ENCODE results near the gene FBF1.
"Not testable (repeated sequence)": the region's sequence is repeated elsewhere in the genome, so short reads cannot be mapped to it uniquely, and the experiment has no call there.

Gene FBF1, protein sequence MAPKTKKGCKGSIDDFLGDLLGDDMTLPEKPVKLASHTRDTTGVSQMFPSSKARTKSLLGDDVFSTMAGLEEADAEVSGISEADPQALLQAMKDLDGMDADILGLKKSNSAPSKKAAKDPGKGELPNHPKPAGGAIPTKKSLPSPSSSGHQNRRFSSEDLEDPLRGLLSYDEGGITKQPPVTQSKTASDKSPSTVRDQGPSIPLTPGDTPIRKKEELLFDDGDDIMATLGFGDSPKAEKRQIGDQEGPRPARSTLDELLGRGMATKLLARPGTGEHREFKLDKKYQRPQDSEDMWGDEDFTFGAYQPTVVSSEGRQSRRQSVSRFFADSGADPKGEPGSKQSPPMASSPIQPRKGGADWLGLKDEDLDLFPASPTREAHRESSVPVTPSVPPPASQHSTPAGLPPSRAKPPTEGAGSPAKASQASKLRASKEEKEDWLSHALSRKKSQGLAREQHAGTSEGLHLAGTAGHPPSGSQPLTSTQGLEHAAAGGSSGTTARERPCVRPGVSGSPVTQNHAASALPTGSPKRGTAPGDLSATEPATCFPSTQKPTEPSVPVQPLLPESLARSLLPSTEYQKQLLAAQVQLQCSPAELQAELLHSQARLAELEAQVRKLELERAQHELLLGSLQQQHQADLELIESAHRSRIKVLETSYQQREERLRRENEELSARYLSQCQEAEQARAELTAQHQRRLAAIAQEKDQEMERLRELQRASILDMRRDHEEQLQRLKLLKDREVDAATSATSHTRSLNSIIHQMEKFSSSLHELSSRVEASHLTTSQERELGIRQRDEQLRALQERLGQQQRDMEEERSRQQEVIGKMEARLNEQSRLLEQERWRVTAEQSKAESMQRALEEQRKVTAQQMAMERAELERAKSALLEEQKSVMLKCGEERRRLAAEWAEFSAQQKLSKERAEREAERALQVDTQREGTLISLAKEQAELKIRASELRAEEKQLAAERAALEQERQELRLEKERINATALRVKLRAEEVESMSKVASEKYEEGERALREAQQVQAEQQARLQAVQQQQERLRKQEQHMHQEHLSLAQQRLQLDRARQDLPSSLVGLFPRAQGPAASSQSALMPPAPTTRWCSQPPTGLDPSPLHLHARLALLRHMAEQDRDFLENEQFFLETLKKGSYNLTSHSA

DNA sequence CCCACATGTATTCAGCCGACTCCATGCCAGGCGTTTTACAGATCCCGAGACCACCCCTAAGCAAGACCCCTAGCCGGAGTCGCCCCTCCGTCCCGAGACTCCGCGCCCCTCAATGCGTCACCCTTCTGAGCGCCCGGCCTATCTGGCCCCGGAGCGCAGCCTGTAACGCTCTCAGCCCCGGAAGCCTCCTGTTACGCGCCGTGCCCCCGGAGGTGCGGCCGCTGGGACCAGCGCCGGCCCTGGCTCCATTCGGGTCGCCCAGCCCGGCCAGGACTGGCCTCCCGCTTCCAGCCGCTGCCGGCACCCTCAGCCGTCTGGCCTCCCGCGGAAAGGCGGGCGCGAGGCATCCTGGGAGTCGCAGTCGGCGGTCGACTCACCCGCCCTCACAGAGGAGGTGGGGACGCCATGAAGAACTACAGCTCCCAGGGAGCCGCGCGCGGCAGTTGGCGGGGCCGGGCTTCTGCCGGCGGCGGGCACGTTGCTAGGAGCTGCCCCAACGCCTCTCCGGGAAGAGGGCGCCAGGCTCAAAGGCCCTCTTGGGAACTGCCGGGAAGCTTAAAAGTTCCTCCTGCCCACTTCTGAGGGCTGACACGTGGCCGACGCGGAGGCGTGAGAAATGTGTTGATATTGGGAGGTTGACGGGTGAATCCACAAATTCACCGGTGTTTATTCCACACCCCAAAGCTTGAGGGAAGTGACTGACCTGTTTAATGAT lies at the start of gene FBF1:
Gene FBF1, minus strand, starts transcription at position 316 of the 715 bp plus-strand sequence. CDS start 2,893 bp downstream, outside the sequence.
- DNase-seq: peak; percentile 96

DNA sequence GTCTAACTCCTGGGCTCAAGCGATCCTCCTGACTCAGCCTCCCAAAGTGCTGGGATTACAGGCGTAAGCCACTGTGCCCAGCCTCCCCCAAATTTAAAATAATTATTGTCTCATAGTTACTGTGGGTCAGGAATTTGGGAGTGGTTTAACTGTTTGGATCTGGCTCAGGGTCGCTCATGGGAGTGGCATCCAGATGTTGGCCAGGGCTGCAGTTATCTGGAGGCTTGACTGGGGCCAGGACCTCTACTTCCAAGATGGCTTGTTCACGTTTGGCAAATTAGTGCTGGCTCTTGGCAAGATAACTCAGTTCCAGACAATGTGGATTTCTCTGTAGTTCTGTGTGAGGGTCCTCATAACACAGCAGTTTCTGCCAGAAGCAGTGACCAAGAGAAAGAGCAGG lies 46.2 kb upstream of the FBF1 start:
- no peak for DNase-seq

DNA sequence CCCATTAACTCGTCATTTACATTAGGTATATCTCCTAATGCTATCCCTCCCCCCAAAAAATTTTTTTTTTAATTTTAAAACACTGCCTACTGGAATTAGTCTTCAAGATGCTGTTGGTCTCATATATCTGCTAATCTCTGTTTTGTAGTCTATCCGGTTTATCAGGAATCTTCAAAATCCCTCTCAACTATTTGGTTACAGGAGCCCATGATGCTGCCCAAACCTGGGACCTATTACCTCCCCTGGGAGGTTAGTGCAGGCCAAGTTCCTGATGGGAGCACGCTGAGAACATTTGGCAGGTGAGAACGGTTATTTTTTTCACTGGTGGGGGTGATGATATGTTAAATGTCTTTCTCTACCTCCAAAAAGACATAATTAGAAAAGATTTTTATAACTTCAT lies 45.1 kb upstream of the FBF1 start:
- DNase-seq: no peak

DNA sequence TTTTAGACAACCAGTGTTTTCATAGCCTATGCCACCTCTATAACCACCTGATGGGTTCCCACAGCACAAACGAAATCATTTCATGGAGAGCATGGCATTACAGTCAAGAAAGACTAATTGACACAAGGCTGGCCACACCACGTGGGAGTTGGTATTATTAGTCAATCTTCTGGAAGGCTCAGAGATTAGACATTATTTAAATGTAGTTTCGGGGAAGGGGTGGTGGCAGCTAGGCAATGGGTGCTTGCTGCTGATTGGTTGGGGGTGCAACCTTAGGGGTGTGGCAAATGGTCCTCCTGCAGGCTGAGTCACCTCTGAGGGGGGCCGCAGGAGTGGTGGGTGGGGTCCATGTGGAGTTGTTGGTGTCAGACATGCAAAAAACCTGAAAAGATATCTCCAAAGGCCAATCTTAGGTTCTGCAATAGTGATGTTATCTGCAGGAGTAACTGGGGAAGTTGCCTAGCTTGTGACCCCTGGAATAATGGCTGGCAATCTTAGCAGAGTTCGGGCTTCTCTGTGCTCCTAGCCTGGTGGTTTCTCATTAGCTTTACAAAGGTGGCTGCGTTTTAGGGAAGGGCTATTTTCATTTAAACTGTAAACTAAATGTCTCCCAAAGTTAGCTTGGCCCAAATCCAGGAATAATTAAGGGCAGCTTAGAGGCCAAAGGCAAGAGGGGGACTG lies 42.8 kb upstream of the FBF1 start:
- DNase-seq: peak; percentile 58

DNA sequence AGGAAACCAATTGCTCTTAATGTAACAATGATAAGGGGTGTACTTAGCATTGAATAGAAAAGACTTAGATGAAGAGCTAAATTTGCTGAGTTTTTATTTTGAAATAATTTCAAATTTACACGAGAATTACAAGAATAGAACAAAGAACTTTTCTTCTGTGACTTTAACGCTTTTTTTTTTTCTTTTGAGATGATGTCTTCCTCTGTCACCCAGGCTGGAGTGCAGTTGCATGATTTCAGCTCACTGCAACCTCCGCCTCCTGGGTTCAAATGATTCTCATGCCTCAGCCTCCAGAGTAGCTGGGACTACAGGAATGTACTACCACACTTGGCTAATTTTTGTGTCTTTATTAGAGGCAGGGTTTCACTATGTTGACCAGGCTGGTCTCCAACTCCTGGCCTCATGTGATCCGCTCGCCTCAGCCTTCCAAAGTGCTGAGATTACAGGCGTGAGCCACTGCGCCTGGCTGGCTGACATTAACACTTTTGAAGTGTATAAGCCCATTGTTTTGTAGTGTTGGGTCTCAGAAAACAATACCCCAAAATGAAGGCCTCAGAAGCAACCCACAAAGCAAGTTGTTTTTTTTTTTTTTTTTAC lies 40.3 kb upstream of the FBF1 start:
- DNase-seq: no peak

DNA sequence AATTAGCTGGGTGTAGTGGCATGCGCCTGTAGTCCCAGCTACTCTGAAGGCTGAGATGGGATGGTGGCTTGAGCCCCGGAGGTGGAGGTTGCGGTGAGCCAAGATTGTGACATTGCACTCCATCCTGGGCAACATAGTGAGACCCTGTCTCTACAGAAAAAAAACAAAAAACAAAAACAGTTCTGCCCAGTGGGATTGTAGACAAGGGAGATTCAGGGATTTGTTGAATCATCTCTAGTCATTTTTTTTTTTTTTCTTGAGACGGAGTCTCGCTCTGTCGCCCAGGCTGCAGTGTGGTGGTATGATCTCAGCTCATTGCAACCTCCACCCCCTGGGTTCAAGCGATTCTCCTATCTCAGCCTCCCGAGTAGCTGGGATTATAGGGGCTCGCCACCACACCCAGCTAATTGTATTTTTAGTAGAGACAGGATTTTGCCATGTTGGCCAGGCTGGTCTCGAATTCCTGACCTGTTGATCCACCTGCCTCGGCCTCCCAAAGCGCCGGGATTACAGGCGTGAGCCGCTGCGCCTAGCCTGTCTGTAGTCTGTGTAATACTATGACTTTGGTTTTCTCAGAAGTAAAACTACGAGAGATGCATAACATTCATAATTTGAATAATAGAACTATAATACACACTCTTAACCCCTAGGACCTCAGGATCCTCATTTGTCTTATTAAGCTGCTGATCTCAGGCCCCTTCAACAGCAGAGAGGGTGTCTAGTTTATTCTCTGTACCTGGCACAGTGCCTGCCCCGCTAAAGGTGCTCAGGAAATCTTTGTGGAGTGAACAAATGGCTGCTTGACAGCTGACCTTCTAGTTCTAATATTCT lies 39.6 kb upstream of the FBF1 start:
- no peak for DNase-seq

DNA sequence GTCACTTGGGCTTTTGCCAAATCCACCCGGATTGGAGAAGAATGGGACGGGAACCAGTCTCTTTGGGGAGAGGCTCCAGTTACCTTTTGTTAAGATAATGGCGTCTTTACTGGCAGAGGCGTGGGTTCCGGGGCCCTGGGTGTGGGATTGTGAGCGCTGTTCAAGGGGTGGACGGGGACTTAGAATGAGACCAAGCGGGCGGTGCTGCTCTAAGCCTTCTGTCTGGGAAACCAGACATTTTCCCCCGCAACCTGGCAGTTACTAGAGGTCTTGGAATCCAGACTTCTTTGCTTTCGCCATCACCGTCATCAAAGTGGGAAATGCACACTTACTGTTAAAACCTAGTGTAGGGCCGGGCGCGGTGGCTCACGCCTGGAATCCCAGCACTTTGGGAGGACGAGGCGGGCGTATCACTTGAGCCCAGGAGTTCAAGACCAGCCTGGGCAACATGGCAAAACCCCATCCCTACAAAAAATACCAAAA lies 38.9 kb upstream of the FBF1 start:
- DNase-seq: no peak

DNA sequence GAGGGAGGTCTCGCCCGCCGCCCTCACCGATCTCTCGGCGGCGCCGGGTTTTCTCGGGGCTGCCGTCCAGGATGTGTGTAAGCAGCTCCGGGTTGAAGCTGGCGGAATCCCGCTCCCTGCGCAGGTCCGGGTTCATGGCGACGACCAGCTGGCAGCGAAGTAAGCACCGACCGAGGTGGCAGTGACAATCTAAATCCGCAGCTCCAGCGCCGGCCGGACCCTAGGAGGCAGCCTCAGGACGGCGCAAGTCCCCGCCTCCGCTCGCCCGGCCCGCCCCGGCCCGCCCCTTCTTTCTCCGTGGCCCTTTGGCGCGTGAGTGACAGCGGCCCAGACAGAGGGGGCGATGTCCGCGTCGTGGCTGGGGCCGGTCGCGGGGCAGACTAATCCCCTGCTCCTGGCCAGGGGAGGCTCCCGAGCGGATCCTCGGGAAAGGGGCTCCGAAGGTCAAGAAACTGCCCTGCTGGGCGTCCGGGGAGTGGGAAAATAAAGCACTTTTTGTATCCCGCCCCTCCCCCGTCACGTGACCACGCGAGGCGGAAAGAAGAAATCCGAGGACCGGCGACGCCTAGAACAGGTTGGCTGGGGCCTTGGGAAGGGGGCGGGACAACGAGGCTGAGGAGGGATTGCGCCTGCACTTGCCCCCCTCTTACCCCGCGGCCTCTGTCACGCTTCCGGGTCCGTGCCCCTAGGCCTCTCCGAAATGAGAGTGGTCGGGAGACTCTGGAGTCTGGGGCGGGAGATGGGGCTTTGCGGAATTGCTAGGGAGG lies 38.3 kb upstream of the FBF1 start, which contains the start of the genes ACOX1 and TEN1:
Gene ACOX1, minus strand, starts transcription at position 229 of the 767 bp plus-strand sequence. Its CDS starts 93 bp downstream, at position 136.
Gene TEN1, plus strand, starts transcription at position 303 of the 767 bp plus-strand sequence. CDS start 6,953 bp downstream, outside the sequence.
- DNase-seq: peak; percentile 98

DNA sequence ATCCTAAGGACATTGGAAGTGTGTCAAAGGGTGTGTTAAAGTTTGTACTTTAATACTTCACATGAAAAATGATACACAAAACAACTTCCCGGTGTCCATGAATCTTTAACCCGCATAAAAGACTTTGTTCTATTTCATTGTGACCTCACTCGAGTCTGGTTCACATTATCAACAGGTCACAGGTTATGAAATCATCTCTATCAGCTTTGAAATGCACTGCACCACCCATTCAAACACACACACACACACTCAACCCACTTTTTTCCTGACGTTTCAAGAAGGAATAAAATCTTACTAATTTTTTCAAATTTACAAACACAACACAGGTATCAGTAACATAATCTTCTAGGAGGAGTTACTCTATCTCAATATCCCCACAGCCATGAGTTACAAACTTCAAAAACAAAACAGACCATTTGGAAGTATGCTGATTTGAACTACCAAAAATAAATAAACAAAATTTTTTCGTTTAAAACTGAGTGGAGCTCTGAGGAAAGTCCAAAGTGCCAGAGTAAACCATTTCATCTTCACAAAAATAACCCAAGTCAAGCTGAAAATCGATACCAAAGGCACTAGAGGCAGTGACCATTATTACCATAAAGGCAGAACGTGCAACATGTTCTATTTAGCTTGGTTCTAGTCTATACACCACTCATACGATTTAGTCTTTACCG lies 35.5 kb upstream of the FBF1 start:
- DNase-seq: no peak

DNA sequence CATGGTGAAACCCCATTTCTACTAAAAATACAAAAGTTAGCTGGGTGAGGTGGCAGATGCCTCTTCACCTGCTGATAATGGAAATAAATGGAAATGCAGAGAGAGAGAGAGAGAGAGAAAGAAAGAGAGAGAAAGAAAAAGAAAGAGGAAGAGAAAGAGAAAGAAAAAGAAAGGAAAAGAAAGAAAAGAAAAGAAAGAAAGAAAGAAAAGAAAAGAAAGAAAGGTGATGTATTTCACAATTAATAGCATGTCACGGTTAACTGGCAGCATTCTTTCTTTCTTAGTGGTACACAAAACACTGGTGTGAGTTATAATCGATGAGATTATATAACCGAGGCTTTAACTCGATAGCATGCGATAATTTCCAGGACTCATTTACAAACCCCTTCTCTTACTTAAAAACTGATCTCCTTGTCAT lies 34.9 kb upstream of the FBF1 start:
- DNase-seq: no peak

DNA sequence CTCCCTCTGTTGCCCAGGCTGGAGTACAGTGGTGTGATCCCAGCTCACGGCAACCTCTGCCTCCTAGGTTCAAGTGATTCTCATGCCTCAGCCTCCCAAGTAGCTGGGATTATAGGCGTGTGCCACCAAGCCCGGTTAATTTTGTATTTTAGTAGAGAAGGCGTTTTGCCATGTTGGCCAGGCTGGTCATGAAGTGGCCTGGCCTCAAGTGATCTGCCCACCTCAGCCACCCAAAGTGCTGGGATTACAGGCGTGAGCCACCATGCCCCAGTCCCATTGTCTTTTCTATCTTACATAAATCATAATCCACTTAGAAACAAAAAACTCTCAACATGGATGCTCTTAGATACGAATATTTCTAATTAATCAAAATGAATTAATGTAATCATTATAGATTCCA lies 34.3 kb upstream of the FBF1 start:
- DNase-seq: not testable (repeated sequence)

DNA sequence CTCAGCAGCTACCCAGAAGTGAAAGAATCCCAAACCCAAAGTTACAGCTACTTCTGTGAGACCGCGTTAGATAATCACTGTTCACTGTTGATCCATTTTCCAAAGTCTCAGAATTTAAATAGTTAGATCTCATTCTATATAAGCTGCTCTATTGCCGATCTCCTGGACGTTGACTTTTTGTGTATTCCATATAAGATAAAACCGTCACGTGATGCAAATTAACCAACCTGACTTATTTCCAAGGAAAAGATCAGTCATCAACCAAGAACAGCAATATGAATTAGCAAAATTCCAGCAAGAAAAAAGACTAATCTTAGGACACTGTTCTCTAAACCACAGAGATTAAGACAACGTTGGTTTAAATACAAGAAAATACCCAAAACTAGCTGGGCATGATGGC lies 29.8 kb upstream of the FBF1 start:
- no peak for DNase-seq

DNA sequence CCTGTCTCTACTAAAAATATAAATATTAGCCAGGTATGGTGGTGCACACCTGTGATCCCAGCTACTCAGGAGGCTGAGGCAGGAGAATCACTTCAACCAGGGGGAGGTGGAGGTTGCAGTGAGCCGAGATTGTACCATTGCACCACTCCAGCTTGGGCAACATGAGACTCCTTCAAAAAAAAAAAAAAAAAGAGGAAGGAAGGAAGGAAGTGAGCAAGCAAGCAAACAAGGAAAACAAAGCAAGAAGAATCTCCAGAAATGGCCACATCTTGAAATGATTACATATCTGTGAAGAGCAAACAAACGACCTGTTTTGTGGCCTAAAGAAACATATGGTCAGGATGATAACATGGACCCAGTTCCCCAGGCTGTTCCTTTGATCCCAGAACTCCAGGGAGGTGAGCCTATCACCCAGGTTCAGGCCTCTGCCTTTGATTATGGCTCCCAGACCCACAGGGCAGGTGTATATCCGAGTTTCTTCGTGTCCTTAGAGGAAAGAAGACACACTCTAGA lies 29.2 kb upstream of the FBF1 start:
- peak; percentile 47 for DNase-seq

DNA sequence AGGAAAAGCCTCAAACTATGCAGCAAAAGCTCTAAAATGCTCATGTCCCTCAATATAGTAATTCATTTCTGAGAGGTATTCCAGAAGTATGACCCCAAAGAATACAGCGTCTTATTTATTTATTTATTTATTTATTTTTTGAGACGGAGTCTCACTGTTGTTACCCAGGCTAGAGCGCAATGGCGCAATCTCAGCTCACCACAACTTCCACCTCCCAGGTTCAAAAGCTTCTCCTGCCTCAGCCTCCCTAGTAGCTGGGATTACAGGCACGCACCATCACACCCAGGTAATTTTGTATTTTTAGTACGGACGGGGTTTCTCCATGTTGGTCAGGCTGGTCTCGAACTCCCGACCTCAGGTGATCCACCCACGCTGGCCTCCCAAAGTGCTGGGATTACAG lies 28.2 kb upstream of the FBF1 start:
- DNase-seq: not testable (repeated sequence)

DNA sequence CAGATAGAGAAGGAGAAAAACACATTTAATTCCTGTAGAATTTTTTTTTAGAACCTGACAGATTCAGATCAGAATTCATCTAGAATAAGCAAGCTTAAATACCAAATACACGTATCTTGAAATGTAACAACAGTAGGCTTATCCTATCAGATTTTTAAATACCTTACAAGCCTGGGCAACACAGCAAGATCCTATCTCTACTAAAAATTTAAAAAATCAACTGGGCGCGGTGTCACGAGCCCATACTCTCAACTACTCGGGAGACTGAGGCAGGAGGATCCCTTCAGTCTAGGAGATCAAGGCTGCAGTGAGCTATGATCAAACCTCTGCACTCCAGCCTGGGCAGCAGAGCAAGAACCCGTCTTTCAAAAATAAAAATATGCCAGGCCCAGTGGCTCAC lies 24.6 kb upstream of the FBF1 start:
- no peak for DNase-seq

DNA sequence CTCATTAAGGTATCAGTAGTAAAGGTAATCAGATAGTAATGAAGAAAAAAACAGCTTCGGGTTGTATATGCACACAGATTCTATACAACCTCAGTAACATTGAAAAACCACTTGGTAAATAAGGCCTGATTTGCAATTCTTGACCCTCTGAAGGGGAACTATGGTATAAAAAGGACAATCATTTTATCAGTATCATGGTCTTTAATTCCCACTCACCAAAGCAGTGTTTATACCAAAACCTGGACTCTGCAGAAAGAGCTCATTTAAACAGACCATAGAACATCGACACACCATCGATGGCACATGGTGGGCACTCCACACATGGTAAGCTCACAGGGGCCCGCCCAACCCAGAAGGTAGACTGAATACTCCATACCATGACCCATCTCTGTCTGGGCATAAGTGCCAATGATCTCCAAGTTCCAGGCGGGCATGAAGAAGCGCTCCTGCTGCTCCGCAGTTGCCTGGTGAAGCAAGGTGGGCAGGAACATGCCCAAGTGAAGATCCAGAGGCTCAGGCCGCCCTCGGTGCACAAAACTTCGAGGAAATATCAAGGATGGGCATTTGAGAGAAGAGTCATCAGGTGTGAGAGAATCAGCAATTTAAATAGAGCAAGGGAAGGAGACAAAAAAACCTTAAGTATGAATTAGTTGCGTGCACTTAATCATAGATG lies 19.1 kb upstream of the FBF1 start:
- no peak for DNase-seq

DNA sequence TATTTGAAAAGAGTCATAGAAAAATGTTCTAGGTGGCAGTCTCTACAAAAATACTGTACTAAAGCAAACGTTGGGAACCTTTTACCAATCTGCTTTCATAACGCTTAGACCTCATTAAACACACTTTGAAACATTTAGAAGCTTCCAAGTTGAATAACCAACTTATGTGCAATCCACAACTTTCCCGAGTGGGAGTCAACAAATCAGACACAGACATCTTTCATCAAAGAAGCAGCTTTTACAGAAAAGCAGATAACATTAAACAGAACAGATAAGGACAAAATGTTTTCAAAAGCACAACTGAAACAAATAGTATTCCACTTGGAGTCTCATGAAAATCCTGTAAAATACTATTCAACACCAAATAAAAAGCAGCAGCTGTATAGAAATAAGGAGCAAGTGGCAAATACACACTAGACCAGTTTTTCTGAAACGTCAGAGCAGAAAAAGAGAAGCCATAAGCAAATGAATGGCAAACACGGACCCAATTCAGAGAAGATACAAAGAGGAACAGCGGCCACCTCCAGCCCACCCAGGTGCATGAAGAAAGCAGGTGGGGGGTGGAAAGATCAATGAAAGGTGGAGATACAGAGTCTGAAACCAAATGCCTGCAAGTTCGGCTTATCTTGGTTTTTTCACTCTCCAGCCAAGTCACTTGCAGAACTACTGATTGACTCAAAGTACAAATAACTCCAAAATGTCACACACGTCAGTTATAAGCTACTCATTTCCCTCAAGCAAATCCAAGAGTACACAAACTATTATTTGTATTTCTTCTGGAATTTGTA lies 18.4 kb upstream of the FBF1 start:
- no peak for DNase-seq
